GM18505 (cell line): ENCODE measurements around the gene CNTN5.

Experiments
- ATAC-seq: cut with Tn5 transposase; IDR thresholded peaks from one replicate; pipeline ENCODE4 v1.9.1; 2021; ENCODE audit not compliant: unreplicated experiment
- POLR2A ChIP-seq: IDR thresholded peaks from 4 replicates; pipeline ENCODE4 v1.6.1; 2011; ENCODE audit warnings: borderline replicate concordance; ENCODE audit not compliant: insufficient read depth, insufficient read length; ENCODE audit errors: extremely low read depth

The CNTN5 gene

DNA sequence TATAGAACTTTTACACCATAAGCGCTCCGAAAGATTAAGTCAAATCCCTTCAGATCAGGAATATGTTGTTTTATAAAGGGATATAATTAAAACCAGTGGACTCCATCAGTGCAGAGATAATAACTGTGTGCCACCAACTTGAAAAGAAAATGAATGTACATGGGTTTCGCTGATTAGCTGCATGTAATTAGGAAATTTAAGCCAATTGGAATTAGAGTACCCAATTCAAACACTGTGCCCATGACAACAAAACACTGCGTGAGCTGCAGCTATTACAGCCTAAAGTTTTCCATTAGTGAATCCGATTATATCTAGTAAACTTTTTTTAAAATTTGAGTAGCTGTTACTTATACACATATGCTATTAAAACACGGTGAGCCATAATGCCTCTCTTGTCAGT is 1274.0 kb downstream of the CNTN5 start:
- ATAC-seq: no peak
- TF ChIP-seq POLR2A: no peak

GRCh38 chr11:100296051-100296679 is 1275.4 kb downstream of the CNTN5 start:
- no peak for ATAC-seq
- TF ChIP-seq POLR2A: no peak

- TF ChIP-seq POLR2A: no peak
- ATAC-seq: no peak
These were observed 1276.8 kb downstream of the CNTN5 start for GRCh38 chr11:100297516-100297915.

DNA sequence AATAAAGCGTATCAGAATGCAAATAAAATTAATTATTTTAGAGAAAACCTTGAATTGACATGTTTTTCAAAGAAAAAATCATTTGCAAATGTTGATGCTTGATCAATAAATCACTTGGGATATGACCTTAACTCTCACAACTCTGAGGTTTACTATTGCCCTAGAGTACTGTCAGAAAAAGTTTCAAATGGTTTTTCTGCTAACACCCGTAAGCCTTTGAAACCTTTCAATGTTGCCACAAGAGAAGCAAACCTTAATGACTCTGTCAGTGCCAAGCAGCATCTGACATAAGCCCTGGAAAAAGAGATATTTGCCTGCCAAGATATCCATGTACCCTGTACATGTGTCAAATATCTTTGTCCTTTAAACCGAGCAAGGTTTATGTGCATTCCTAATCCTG is 1282.1 kb downstream of the CNTN5 start:
- no peak for TF ChIP-seq POLR2A
- no peak for ATAC-seq

GRCh38 chr11:100303897-100304296 is 1283.1 kb downstream of the CNTN5 start:
- ATAC-seq: no peak
- no peak for TF ChIP-seq POLR2A

DNA sequence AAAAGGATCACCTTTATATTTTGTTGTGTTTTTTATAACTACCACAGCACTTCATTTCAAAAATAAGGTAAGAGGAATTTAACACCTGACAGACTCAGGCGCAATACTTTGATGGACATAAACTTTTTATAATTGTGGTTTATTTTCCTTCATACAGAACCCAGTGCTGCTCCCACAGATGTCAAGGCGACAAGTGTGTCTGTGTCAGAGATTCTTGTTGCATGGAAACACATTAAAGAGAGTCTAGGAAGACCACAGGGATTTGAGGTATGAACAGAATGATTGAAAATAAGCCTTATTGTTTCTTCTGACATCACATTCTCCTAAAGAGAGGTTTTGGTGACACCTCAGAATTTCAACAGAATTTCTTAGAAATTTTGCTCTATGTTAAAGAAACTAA is 1287.5 kb downstream of the CNTN5 start:
- TF ChIP-seq POLR2A: no peak

DNA sequence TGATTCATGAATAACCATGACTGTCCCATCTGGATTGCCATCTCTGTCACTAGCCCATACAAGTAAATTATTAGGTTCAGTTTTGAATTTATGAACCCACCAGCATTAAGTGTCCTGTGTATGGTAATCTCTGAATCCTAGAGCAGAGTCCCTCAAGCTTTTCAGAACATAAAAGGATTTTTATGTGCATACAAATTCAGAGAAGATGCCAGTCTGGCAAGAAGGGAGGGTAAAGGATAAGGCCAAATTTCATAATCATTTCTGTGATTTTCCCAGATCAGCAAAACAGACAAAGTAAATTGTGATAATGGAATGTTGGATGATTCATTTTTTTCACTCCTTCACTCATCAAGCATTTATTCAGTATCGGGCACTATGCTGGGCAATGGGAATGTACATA is 1295.2 kb downstream of the CNTN5 start:
- ATAC-seq: no peak
- no peak for TF ChIP-seq POLR2A

More for the DNA sequence above, 1287.5 kb downstream of the CNTN5 start:
- no peak for ATAC-seq

DNA sequence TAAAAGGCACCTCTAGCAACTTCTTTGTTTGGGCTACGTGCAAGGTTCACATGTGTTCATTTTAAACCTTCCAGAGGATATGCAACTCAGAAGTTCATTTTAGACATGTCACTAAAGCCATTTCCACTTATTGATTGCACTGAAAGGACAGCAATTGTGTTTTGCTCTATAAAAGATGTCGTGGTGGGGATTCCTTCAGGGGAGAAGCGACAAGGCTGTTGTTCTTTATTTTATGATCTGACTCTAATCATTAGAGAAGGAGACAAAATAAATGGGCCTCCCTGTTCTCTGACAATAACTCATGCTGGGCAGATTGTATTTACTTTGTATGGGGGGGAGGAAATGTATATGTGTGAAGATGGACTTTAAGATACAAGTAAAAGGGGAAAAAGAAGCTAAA is 1296.2 kb downstream of the CNTN5 start:
- ATAC-seq: no peak
- TF ChIP-seq POLR2A: no peak

GRCh38 chr11:100319691-100320090 is 1298.9 kb downstream of the CNTN5 start:
- no peak for TF ChIP-seq POLR2A
- no peak for ATAC-seq

GRCh38 chr11:100328626-100329340 is 1308.0 kb downstream of the CNTN5 start:
- ATAC-seq: no peak
- no peak for TF ChIP-seq POLR2A

DNA sequence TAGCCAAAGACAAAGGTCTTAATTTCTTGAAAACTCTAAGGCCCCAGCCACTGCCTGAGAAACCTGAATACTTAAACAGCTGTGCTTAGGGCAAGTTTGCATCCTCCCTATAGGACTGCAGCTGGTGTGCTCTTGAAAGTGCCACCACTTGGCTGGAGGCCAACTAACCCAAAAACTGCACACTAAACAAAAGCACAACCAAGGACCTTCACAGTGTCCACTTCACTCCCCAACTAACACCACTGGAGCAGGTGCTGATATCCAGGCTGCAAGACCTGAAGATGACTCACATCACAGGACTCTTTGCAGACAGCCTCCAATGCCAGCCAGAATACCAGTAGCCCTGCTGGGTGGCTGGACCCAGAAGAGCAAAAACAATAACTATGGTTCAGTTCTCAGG is 1308.6 kb downstream of the CNTN5 start:
- ATAC-seq: no peak
- TF ChIP-seq POLR2A: no peak

GRCh38 chr11:100336873-100337272 is 1316.1 kb downstream of the CNTN5 start:
- no peak for TF ChIP-seq POLR2A
- no peak for ATAC-seq

DNA sequence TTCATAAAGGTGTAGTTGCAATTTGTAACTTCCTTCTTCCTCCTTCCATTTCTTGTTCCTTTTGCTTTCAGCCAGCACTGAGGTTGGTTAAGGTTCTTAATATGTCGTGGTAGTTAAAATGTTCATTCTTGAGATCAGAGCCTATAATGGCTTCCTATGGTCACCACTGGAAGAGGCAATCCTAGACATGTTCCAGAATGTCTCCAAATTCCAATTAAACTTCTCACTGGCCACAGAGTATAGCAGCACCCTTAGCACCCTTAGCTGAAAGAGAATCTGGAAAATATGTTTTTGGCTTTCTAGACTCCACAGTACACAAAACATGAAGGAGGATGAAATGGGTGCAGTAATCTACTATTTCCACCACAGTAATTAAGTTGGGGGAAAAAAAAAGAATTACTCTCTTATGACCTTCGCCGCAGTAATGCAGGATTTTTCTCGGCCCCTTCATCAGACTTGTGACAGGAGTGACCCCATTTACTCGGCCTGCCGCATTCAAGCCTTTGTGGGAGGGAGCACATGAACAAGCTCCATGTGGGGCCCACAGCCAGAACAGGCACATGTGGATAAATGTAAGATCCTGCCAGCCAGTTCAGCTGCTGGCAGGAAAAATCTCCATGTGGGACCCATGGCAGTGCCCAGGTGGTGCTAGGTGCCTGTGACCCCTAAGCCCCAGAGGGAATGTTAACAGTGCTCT is 1317.5 kb downstream of the CNTN5 start:
- no peak for ATAC-seq
- no peak for TF ChIP-seq POLR2A
